HG03558 (cell line): Measurements from ENCODE around the gene DZIP1L.

Experiments
- ATAC-seq: cut with Tn5 transposase; IDR thresholded peaks from one replicate; pipeline ENCODE4 v1.9.1; 2021; ENCODE audit warnings: moderate number of reproducible peaks; ENCODE audit not compliant: unreplicated experiment; ENCODE audit errors: extremely low read depth

The DZIP1L gene

DNA sequence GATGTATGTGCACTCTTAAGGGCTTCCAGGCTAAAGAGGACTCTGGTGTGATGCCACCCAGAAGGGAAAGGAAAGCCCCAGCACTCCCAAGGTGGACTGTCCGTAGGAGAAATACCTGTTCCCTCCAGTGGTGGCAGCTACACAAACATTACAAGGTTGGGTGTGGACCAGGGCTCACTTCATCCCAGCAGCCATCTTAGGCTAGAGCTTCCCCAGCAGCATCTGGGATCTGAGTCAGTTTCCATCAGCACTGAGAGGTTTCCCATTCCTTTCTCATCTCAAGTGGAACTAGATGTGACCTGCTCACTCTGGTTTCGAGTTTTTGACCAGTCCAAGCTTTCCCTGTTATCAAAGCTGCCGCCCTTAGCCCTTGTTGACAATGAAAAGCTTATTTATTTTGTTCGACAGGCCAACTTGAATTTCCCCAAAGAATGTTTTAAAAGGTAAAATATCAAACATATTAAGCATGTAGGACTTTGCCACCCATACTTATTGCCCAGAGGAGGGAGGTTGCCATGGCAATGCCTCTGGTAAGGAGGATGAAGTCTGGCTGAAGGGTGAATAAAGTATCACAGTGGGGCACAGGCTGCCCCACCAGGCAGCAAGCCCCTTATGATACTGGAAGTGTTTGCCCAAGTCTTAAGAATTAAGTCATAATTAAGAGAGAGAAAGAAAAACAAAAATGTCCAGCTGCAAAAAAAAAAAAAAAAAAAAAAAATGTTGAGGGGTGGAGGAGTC is 76.5 kb downstream of the DZIP1L start:
- no peak for ATAC-seq

DNA sequence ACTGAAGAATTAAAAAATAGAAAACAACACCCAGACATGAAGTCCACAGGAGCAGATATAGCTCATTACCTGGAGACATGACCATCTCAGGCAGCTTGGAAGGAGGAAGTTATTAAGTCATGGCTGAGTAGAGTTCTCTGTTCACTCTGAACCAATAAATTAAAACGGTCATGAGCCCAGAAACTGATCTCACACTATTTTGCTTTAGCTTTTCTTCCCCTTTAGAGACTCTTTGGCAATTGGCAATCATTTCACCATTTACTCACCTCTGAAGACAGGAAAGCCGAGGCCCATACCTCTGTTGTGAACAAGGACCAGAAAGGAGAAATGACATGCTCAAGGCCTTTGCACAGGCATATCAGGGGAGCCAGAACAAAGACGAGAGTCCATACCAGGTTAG is 78.8 kb downstream of the DZIP1L start:
- no peak for ATAC-seq

DNA sequence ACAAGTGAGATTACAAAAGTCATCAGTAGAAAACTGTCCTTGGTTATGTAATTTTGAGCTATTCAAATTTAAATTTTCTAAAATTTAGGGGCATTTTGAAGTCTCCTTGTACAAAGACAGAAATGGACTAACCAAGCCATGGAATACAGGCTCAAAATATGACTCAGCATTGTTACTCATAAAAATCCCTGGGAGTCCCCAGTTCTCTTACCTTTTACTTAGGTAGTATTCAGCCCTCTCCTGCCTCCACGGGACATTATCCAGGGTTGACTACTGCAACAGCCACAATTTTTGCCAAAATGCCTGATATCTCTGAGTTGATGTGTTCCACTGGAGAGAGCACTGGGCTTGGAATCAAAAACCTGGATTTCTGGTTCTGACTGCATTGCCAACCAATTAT is 80.5 kb downstream of the DZIP1L start:
- no peak for ATAC-seq

DNA sequence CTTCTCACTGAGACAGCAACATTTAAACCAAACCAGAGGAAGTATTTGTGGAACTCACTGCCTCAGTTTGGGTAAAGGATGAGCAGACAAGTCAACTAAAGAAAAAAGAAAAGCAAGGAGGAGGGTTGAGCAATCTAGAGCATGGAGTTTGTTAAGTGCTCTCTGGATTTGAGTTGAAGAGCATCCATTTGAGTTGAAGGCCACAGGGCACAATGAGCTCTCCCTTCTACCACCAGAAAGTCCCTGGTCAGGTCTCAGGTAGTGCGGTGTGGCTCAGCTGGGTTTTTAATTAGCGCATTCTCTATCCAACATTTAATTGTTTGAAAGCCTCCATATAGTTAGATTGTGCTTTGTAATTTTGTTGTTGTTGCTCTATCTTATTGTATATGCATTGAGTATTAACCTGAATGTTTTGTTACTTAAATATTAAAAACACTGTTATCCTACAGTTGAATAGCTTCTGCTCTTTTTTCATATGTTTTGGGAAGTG is 82.2 kb downstream of the DZIP1L start:
- no peak for ATAC-seq

DNA sequence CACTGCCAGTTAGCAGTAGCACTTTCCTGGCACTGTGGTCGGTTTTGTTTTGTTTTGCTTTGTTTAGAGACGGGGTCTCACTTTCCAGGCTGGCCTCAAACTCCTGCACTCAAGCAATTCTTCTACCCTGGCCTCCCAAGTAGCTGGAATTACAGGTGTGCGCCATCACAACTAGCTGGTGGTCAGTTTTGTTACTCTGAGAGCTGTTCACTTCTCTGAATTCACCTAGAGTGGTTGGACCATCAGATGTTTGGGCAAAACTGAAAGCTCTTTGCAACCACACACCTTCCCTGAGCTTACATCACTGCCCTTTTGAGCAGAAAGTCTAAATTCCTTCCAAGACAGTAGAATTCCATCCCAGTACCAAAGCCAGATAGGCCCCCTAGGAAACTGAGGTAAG is 82.8 kb downstream of the DZIP1L start:
- ATAC-seq: no peak

DNA sequence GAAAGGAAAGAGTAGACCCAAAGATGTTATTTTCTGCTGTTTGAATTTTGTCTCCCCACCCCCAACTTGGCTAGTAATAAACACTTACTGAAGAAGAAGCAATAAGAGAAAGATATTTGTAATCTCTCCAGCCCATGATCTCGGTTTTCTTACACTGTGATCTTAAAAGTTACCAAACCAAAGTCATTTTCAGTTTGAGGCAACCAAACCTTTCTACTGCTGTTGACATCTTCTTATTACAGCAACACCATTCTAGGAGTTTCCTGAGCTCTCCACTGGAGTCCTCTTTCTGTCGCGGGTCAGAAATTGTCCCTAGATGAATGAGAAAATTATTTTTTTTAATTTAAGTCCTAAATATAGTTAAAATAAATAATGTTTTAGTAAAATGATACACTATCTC is 83.9 kb downstream of the DZIP1L start:
- no peak for ATAC-seq

DNA sequence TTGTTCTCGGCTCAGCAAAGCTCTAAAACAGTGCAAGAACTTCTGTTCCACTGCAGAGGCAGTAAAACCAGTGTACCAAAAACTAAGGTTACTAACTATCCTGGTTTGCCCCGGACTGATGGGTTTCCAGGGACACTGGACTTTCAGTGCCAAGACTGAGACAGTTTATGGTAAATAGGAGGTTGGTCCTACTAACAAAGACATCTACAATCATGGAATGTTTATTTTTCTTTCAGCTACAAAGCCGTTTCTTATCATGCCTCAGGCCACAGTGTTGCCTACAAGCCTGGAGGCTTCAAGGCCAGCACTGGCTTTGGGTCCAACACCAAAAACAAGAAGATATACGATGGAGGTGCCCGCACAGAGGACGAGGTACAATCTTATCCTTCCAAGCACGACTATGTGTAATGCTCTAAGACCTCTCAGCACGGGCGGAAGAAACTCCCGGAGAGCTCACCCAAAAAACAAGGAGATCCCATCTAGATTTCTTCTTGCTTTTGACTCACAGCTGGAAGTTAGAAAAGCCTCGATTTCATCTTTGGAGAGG is 84.6 kb downstream of the DZIP1L start:
- no peak for ATAC-seq

DNA sequence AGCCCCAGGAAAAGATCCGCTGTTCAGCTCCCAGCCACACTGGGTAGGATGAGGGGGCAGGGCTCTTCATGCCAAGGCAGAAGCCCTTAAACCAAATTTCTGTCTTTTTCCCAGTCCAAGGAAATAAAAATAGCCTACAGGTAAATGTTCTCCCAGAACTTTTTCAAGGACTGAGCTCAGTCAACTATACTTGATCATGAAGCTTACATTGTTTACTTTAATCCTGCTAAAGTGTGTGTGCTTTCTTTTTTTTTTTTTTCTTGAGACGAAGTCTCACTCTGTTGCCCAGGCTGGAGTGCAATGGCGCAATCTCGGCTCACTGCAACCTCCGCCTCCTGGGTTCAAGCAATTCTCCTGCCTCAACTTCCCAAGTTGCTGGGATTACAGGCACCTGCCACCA is 87.6 kb downstream of the DZIP1L start:
- ATAC-seq: no peak

DNA sequence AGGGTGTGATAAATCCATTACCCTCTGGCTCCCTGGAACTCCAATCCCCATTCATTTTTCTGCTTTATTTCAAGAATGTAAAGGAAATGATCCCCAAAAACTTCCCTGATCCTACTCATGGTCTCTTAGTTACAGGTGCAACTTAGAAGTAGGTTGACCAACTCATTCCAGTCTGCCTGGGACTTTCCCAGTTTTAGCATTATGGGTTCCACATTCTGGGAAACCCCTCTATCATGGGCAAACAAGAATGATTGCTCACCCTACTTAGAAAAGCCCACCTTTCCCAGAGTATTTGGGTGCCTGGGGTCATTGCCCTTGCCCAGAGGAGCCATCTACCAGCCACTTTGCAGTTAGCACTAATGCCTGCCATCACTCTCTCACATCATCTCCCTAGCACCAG is 89.9 kb downstream of the DZIP1L start:
- no peak for ATAC-seq

DNA sequence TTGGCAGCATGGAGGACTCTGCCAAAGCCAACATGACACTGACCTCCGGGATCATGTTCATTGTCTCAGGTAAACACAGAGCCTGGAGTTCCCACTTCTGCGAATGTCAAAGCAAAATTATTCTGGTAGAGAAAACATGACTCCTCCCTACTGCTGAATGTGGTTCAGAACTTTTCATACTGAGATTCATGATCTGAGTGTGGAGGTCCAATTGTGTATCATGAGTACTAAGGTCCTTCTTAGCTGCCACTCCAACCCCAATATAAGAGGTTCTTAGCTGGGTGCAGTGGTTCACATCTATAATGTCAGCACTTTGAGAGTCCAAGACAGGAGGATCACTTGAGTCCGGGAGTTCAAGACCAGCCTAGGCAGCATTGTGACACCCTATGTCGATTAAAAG is 91.7 kb downstream of the DZIP1L start:
- ATAC-seq: no peak

DNA sequence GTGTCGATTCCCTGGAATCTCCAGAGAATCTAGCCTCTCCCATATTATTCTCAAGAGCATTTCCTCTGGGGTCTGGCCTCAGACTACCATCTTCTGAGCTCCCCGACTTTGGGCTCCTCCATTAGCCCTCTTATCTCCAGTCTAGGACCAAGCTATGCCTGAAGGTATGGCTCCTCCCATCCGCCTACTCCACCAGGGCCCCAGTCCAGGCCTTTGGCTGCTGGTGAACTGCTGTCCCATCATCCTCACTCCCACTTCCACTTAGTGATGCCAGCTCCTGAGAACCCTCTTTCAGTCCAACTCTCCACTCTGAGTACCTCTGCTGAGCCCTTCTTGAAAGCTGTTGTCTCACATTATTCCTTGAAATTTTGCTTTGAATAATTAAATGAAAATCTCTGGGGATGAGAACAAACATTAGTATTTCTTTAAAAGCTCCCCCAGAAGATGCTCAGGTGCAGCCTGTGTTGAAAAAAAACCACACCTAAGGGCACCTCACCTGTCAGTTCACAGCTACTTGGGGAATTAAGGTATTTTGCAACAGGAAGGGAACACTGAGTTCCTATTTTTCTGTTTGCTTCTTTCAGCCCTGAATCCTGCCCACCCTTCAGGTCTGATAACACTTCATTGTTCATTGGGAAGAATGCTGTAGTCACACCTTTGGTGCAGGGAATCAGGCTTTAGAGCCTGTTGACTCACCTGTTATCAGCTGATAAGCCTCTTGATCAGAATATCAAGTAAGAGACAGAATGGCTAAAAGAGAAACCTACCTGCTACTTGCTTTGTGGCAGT is 95.9 kb downstream of the DZIP1L start:
- ATAC-seq: no peak

DNA sequence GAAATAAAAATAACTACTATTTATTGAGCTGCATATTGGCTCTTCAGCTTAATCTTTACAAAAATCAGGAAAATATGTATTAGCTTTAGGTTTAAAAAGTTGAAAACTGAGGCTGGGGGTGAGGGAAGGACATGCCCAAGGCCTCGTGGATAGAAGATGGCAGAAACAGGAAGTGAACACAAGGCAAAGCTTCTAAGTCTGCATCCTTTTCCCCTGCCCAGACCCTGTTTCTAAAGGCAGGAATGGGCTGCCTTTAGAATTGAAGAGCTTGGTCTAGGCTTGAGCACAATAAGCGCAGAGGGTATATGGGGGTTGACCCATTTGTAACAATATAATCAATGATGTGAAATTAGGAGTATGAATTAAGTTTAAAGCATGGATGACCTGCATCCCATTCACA is 99.3 kb downstream of the DZIP1L start:
- no peak for ATAC-seq

DNA sequence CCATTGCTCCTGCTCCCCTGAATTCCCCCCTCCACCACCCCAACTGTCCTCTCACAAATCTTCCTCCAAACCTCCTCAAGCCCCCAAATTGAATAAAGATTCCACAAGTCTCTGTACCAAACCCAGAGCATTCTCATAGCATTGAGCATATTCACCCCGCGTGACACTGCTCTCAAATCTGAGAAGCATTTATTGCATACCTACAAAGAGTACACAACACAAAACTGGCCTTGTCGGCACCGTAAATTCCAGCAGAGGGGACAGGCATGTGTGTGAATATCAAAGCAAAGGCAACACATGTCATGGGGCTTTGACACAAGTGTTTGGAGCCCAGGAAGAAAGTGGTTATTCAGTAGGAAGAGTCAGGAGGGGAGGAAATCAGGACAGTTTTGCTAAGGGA is 102.9 kb downstream of the DZIP1L start:
- ATAC-seq: no peak
